Left lung (tissue), 10 donors: ENCODE results near the gene CTNND2. TPM values are rescaled to one million over a fixed set of nuclear protein-coding genes. Genes with fewer than 3 reads are reported as not detected.

Source experiments
- ATAC-seq: fragments of 200-7000 bp; cut with Tn5 transposase; one replicate; pipeline ENCODE4 v1.9.1; 2020; ENCODE audit warnings: moderate library complexity
- DNase-seq, 4 donors: peaks; one replicate each; pipeline ENCODE4 v3.0.0-alpha.2; 2013 to 2020
- H3K27ac ChIP-seq, 2 donors: fragments of 200-600 bp; sonication (generic) in 1 of 2; one replicate each; pipeline versions ENCODE4 v1.5.0 to v1.8.0; 2020 to 2021
- H3K27me3 ChIP-seq, 2 donors: fragments of 200-600 bp; sonication (generic) in 1 of 2; one replicate each; pipeline versions ENCODE4 v1.5.0 to v1.8.0; 2020 to 2021
- H3K36me3 ChIP-seq, 2 donors: fragments of 200-600 bp; sonication (generic) in 1 of 2; one replicate each; pipeline versions ENCODE4 v1.5.0 to v1.8.0; 2020 to 2021
- H3K4me1 ChIP-seq, 2 donors: fragments of 200-600 bp; one replicate each; pipeline ENCODE4 v1.8.0; 2021
- H3K4me3 ChIP-seq, 2 donors: fragments of 200-600 bp; sonication (generic) in 1 of 2; one replicate each; pipeline versions ENCODE4 v1.5.0 to v1.8.0; 2020 to 2021; ENCODE audit warnings: mild to moderate bottlenecking in 1 of 2
- H3K9me3 ChIP-seq, 2 donors: fragments of 200-600 bp; sonication (generic) in 1 of 2; one replicate each; pipeline versions ENCODE4 v1.5.0 to v1.8.0; 2020 to 2021
- intact Hi-C, 2 donors: fragments of 100-400 bp; cut with DNase I; formaldehyde crosslinking; loops; one replicate each; pipeline versions ENCODE4 v1.11.2 to v1.14.2; 2022
- polyA plus RNA-seq, 6 donors: library from polyadenylated mRNA; unstranded; fragments of 120-200 nt; gene quantifications; one replicate each; pipeline ENCODE4 v1.2.1, GENCODE V29; 2013; ENCODE audit not compliant: insufficient read length in 6 of 6
- total RNA-seq, 2 donors: library from RNA; stranded (reverse); fragmentation: NEBNext Ultra II Directional; extraction: Animal tissue kit (Norgen Biotek cat#: 25700); gene quantifications; one replicate each; pipeline ENCODE4 v1.2.1, GENCODE V29; 2021
- TF ChIP-seq, protein P1 (sequence below), 2 donors: fragments of 200-600 bp; sonication (generic) in 1 of 2; IDR thresholded peaks; one replicate each; pipeline versions ENCODE4 v1.5.0 to v1.8.0; 2021; ENCODE audit warnings: antibody characterized with exemption in 2 of 2
- donor health status: DM: no; HTN: yes; CAD: no.
- donor health status: DM: no; HTN: no; CAD: no.

CTNND2 gene
- total and polyA plus RNA-seq, 8 donors = 1.2 to 4.2 (median 2.2) TPM; not detected in 1

DNA sequence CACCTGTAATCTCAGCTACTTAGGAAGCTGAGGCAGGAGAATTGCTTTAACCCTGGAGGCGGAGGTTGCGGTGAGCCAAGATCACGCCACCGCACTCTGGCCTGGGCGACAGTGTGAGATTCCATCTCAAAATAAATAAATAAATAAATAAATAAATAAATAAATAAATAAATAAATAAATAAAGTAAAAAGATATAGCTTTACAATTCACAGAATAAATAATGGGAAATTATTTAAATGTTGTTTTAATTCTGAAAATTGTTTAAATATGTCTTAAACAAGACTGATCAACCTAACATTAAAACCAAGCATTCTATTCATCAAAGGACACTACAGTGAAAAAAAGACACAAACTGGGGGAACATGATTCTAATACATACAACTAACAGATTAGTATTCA, 357.1 kb downstream of the CTNND2 start:
- no peak for DNase-seq

GRCh38 chr5:11540112-11540511, 364.1 kb downstream of the CTNND2 start:
- intact Hi-C loops = no loop called here
- Histone ChIP-seq H3K9me3 (no peaks in the 10 kb centered on the region), H3K27me3 (no peaks in the 10 kb centered on the region), H3K36me3 (no peaks in the 10 kb centered on the region), H3K27ac (no peak overlapping the region), H3K4me1 (no peaks in the 10 kb centered on the region), H3K4me3 (no peak overlapping the region)
- ATAC-seq (no peak), DNase-seq (no peak)
- TF ChIP-seq, protein P1, sequence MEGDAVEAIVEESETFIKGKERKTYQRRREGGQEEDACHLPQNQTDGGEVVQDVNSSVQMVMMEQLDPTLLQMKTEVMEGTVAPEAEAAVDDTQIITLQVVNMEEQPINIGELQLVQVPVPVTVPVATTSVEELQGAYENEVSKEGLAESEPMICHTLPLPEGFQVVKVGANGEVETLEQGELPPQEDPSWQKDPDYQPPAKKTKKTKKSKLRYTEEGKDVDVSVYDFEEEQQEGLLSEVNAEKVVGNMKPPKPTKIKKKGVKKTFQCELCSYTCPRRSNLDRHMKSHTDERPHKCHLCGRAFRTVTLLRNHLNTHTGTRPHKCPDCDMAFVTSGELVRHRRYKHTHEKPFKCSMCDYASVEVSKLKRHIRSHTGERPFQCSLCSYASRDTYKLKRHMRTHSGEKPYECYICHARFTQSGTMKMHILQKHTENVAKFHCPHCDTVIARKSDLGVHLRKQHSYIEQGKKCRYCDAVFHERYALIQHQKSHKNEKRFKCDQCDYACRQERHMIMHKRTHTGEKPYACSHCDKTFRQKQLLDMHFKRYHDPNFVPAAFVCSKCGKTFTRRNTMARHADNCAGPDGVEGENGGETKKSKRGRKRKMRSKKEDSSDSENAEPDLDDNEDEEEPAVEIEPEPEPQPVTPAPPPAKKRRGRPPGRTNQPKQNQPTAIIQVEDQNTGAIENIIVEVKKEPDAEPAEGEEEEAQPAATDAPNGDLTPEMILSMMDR (IDR thresholded peaks at IDR 0.05) = no peak

More for the DNA sequence above, 357.1 kb downstream of the CTNND2 start:
- ATAC-seq = no peak
- Histone ChIP-seq H3K4me3 (no peak overlapping the region), H3K27ac (no peak overlapping the region), H3K4me1 (no peaks in the 10 kb centered on the region), H3K9me3 (no peaks in the 10 kb centered on the region), H3K36me3 (no peaks in the 10 kb centered on the region), H3K27me3 (no peaks in the 10 kb centered on the region)
- TF ChIP-seq, protein P1 (IDR thresholded peaks at IDR 0.05) = no peak
- intact Hi-C loops = no loop called here

- intact Hi-C loops = no loop called here
- Histone ChIP-seq H3K36me3 (no peaks in the 10 kb centered on the region), H3K4me1 (no peaks in the 10 kb centered on the region), H3K27ac (no peak overlapping the region), H3K4me3 (no peak overlapping the region), H3K27me3 (no peaks in the 10 kb centered on the region), H3K9me3 (no peaks in the 10 kb centered on the region)
- TF ChIP-seq, protein P1 (IDR thresholded peaks at IDR 0.05) = no peak
- peak in 2 of 4 donors; percentile 11 to 19 for DNase-seq
- ATAC-seq = no peak
Measured at GRCh38 chr5:11531811-11532555, 372.3 kb downstream of the CTNND2 start.

- Histone ChIP-seq H3K27me3 (no peaks in the 10 kb centered on the region), H3K27ac (no peak overlapping the region), H3K4me1 (no peaks in the 10 kb centered on the region), H3K36me3 (no peaks in the 10 kb centered on the region), H3K9me3 (no peaks in the 10 kb centered on the region), H3K4me3 (no peak overlapping the region)
- DNase-seq (no peak), ATAC-seq (no peak)
- TF ChIP-seq, protein P1 (IDR thresholded peaks at IDR 0.05) = no peak
- intact Hi-C loops = no loop called here
Measured at GRCh38 chr5:11528720-11529119, 375.5 kb downstream of the CTNND2 start.

GRCh38 chr5:11527652-11528349, 376.4 kb downstream of the CTNND2 start:
- DNase-seq = no peak
- TF ChIP-seq, protein P1 (IDR thresholded peaks at IDR 0.05) = no peak
- Histone ChIP-seq H3K9me3 (no peaks in the 10 kb centered on the region), H3K36me3 (no peaks in the 10 kb centered on the region), H3K27me3 (no peaks in the 10 kb centered on the region), H3K4me1 (no peaks in the 10 kb centered on the region), H3K27ac (no peak overlapping the region), H3K4me3 (no peak overlapping the region)
- ATAC-seq = no peak
- intact Hi-C loops = no loop called here
